BLaER1 (cell line): ENCODE data around the gene ZFYVE9.
"Not testable (repeated sequence)": the region's sequence is repeated elsewhere in the genome, so short reads cannot be mapped to it uniquely, and the experiment has no call there.

Experiments
- H3K27ac ChIP-seq: shearing (Covaris generic); formaldehyde crosslinking; 2 replicates; pipeline ENCODE4 v1.8.1; 2022
- H3K27me3 ChIP-seq: shearing (Covaris generic); formaldehyde crosslinking; 2 replicates; pipeline ENCODE4 v1.8.1; 2022
- H3K36me3 ChIP-seq: shearing (Covaris generic); formaldehyde crosslinking; 2 replicates; pipeline ENCODE4 v1.8.1; 2022
- H3K4me1 ChIP-seq: shearing (Covaris generic); formaldehyde crosslinking; 2 replicates; pipeline ENCODE4 v1.8.1; 2022
- H3K4me2 ChIP-seq: shearing (Covaris generic); formaldehyde crosslinking; 2 replicates; pipeline ENCODE4 v1.8.1; 2022
- H3K4me3 ChIP-seq: shearing (Covaris generic); formaldehyde crosslinking; 2 replicates; pipeline ENCODE4 v1.8.1; 2022
- H3K9ac ChIP-seq: shearing (Covaris generic); formaldehyde crosslinking; 2 replicates; pipeline ENCODE4 v1.8.1; 2022
- H3K9me3 ChIP-seq: shearing (Covaris generic); formaldehyde crosslinking; 2 replicates; pipeline ENCODE4 v1.8.1; 2022
- H4K20me1 ChIP-seq: shearing (Covaris generic); formaldehyde crosslinking; 2 replicates; pipeline ENCODE4 v1.8.1; 2022
- Cebpa-rat ChIP-seq: shearing (Covaris generic); IDR thresholded peaks from 2 replicates; pipeline ENCODE4 v1.8.1; 2022

The ZFYVE9 gene

DNA sequence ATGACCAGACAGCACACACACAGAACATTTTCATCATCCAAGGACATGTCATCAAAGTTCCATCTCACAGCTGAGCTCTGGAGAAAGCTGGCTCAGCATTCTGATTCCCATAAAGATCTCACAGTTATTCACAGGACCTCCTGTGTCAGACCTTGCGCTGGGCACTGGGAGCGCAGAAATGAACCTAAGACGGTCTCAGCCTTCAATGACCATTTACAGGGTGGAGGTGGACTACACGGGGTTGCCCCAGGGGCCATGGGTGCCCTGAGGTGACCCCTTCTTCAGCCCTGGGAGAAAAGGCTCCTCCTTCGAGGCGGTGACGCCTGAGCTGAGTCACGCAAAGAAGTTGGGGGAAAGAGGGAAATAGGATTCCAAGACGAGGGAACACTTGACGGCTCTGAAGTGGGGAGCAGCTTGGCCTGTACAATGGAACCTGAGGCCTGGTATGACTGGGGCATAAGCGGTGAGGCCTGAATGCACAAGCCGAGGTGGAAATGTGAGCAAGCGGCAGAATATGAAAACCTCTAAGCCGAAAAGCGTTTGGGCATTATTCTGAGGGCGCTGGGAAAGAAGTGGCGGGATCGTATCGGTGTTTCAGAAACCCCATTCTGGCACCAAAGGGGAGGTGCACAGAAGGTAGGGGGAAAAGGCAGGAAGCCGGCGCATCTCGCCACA is 223.3 kb downstream of the ZFYVE9 start:
- Histone ChIP-seq H3K4me3 (peak overlapping the region; percentile 91), H3K9me3 (no peaks in the 10 kb centered on the region), H4K20me1 (peaks cover 15% of the 10 kb centered on the region; the same call in 1 of the 2 replicates), H3K4me2 (peak overlapping the region; percentile 93), H3K36me3 (peaks cover 43% of the 10 kb centered on the region), H3K27me3 (peaks cover 4% of the 10 kb centered on the region; the same call in 1 of the 2 replicates), H3K27ac (peak overlapping the region; percentile 89), H3K9ac (peak overlapping the region; percentile 90), H3K4me1 (peaks cover 30% of the 10 kb centered on the region)
- TF ChIP-seq Cebpa-rat: no peak

DNA sequence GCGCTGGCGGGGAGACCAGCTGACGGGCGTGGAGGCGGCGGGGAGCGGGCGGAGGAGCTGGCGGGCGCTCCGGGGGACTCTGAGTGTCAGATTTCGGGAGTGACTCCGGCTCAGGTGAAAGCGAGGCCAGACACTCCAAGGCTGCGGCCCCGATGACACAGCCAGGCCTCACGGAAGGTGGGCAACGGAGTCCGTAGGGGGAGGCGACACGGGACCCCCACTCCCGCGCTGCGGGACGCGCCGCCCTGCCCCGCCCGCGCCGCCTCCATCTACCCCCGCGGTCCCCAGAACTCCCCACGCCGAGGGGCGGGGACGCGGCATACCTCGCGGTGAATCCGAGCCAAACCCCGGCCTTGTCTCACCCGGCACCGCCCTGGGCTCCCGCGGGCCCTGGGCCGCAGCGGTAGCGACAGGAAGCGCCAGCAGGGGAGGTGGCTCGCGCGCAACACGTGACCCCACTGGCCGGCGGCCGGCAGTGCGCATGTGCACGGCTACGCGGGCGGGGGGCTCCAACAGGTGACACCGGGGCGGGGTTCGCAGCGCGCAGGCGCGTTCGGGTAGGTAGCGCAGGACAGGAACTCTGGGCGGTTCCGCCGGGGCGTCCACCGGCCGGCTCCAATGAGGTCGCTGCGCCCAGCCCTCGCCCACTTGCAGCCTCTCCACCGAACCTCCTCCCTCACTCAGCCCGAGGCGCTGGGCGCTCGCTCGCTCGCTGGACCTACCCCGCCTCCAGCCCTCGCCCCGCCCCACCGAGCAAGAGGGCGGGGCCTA is 224.0 kb downstream of the ZFYVE9 start, which contains the start of gene CC2D1B:
Gene CC2D1B, minus strand, starts transcription at position 460 of the 771 bp plus-strand sequence. CDS start 1,585 bp downstream, outside the sequence.
- H3K4me3 ChIP-seq: peak within 1 kb of the TSS; percentile 91
- no peaks in the 10 kb centered on the region for H3K9me3 ChIP-seq
- H3K27ac ChIP-seq: peak within 1 kb of the TSS; percentile 89
- H4K20me1 ChIP-seq: peaks cover 15% of the 10 kb centered on the region; the same call in 1 of the 2 replicates
- peak within 1 kb of the TSS; percentile 90 for H3K9ac ChIP-seq
- peaks cover 36% of the 10 kb centered on the region for H3K36me3 ChIP-seq
- H3K27me3 ChIP-seq: peaks cover 4% of the 10 kb centered on the region; the same call in 1 of the 2 replicates
- H3K4me2 ChIP-seq: peak within 1 kb of the TSS; percentile 93
- TF ChIP-seq Cebpa-rat: no peak
- peaks cover 30% of the 10 kb centered on the region for H3K4me1 ChIP-seq

GRCh38 chr1:52366517-52366827 is 224.6 kb downstream of the ZFYVE9 start:
- H3K27me3 ChIP-seq: peaks cover 4% of the 10 kb centered on the region; the same call in 1 of the 2 replicates
- H4K20me1 ChIP-seq: peaks cover 15% of the 10 kb centered on the region; the same call in 1 of the 2 replicates
- H3K4me2 ChIP-seq: peak overlapping the region; percentile 21
- H3K9me3 ChIP-seq: no peaks in the 10 kb centered on the region
- H3K9ac ChIP-seq: no peak overlapping the region
- peak overlapping the region; percentile 91 for H3K4me3 ChIP-seq
- H3K36me3 ChIP-seq: peaks cover 35% of the 10 kb centered on the region
- peaks cover 30% of the 10 kb centered on the region for H3K4me1 ChIP-seq
- H3K27ac ChIP-seq: peak overlapping the region; percentile 89; the same call in 1 of the 2 replicates
- TF ChIP-seq Cebpa-rat: no peak

- Histone ChIP-seq H3K4me3 (no peak overlapping the region), H3K27ac (no peak overlapping the region)
- TF ChIP-seq Cebpa-rat: no peak
Observed at GRCh38 chr1:52367272-52367671, 225.4 kb downstream of the ZFYVE9 start.

DNA sequence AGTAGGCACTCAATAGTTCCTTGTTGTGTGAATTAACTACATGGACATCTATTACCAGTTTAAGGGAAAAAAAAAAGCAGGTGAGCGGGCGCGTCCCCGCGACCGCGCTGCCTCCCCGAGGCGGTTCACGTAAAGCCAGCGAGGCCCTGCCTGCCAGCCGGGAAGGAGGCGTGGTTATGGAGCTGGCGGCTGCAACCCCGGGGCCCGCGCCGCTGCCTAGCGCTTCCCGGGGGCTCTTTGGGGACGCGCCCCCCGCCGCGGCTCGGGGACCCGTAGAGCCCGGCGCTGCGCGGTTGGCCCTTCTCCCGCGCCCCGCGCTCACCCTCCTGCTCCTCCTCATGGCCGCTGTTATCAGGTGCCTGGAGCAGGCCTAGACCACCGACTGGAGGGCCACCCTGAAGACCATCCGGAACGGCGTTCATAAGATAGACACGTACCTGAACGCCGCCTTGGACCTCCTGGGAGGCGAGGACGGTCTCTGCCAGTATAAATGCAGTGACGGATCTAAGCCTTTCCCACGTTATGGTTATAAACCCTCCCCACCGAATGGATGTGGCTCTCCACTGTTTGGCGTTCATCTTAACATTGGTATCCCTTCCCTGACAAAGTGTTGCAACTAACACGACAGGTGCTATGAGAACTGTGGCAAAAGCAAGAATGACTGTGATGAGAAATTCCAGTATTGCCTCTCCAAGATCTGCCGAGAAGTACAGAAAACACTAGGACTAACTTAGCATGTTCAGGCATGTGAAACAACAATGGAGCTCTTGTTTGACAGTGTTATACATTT is 226.7 kb downstream of the ZFYVE9 start:
- Histone ChIP-seq H4K20me1 (peaks cover 8% of the 10 kb centered on the region; the same call in 1 of the 2 replicates), H3K4me2 (peak overlapping the region; percentile 93), H3K27ac (no peak overlapping the region), H3K4me3 (peak overlapping the region; percentile 65), H3K4me1 (peaks cover 30% of the 10 kb centered on the region), H3K27me3 (peaks cover 4% of the 10 kb centered on the region; the same call in 1 of the 2 replicates), H3K9me3 (no peaks in the 10 kb centered on the region), H3K36me3 (peaks cover 34% of the 10 kb centered on the region), H3K9ac (peak overlapping the region; percentile 67)
- TF ChIP-seq Cebpa-rat: no peak

More at GRCh38 chr1:52367272-52367671, 225.4 kb downstream of the ZFYVE9 start:
- no peaks in the 10 kb centered on the region for H3K9me3 ChIP-seq
- H3K9ac ChIP-seq: no peak overlapping the region
- peaks cover 30% of the 10 kb centered on the region for H3K4me1 ChIP-seq
- peaks cover 4% of the 10 kb centered on the region; the same call in 1 of the 2 replicates for H3K27me3 ChIP-seq
- H3K4me2 ChIP-seq: no peak overlapping the region; the same call in 1 of the 2 replicates
- H4K20me1 ChIP-seq: peaks cover 12% of the 10 kb centered on the region; the same call in 1 of the 2 replicates
- peaks cover 34% of the 10 kb centered on the region for H3K36me3 ChIP-seq

- peaks cover 37% of the 10 kb centered on the region for H3K36me3 ChIP-seq
Observed at GRCh38 chr1:52369851-52370250, 228.0 kb downstream of the ZFYVE9 start.

DNA sequence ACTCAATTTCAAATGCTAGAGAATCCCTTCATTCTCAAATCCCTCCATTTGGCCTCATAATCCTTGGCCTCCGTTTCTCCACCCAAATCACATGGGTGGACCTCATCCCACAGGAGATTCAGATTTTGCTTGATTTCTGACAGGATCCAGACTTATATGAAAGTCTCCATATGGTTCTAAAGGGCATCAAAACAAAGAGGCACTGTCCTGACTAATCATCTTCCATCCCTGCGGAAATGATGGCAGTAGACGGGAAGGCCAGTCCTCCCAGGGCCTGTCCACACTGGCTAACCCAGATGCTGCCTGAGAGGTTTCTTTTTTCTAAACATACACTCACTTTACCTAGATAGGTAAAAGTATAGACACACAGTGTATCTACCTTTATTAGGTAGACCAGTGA is 243.5 kb downstream of the ZFYVE9 start:
- H3K9me3 ChIP-seq: no peaks in the 10 kb centered on the region
- H3K27me3 ChIP-seq: no peaks in the 10 kb centered on the region
- H3K9ac ChIP-seq: 0 out of 2 replicates have a peak overlapping the region, but pooled peaks have one; percentile 33
- peaks cover 100% of the 10 kb centered on the region for H3K36me3 ChIP-seq
- TF ChIP-seq Cebpa-rat: no peak
- no peak overlapping the region for H3K4me3 ChIP-seq
- H3K27ac ChIP-seq: no peak overlapping the region
- no peak overlapping the region for H3K4me2 ChIP-seq
- H4K20me1 ChIP-seq: no peaks in the 10 kb centered on the region; the same call in 1 of the 2 replicates
- no peaks in the 10 kb centered on the region for H3K4me1 ChIP-seq

More at GRCh38 chr1:52369851-52370250, 228.0 kb downstream of the ZFYVE9 start:
- H3K4me2 ChIP-seq, H4K20me1 ChIP-seq, H3K27me3 ChIP-seq, H3K4me3 ChIP-seq, H3K27ac ChIP-seq, H3K9me3 ChIP-seq, H3K9ac ChIP-seq: not testable (repeated sequence)
- peaks cover 21% of the 10 kb centered on the region for H3K4me1 ChIP-seq

- Histone ChIP-seq H3K9me3 (no peaks in the 10 kb centered on the region), H3K27me3 (no peaks in the 10 kb centered on the region), H3K4me1 (no peaks in the 10 kb centered on the region), H3K9ac (0 out of 2 replicates have a peak overlapping the region, but pooled peaks have one; percentile 33), H4K20me1 (no peaks in the 10 kb centered on the region; the same call in 1 of the 2 replicates), H3K27ac (no peak overlapping the region), H3K36me3 (peaks cover 100% of the 10 kb centered on the region), H3K4me3 (no peak overlapping the region), H3K4me2 (no peak overlapping the region)
- TF ChIP-seq Cebpa-rat: no peak
Observed at GRCh38 chr1:52386458-52386857, 244.6 kb downstream of the ZFYVE9 start.

DNA sequence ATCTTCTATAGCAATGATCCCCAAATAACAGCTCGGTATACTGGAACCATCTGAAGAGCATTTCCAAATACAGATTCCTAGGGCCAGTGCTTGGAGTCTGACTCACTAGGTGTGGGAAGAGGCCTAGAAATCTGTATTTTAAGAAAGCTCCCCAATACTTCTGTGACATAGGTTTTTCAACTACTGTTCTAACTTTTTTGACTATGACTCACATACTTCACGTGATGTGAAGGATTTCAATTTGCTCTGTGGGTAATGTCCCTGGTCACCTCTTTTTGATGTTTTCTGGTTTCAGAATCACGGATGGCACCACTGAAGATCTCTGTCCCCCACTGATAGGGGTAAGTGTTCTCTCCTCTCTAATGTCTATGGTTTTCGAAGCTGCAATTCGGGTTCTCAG is 251.3 kb downstream of the ZFYVE9 start:
- no peaks in the 10 kb centered on the region for H3K9me3 ChIP-seq
- no peak overlapping the region for H3K9ac ChIP-seq
- H3K36me3 ChIP-seq: peaks cover 99% of the 10 kb centered on the region
- H3K4me2 ChIP-seq: no peak overlapping the region
- no peaks in the 10 kb centered on the region for H3K4me1 ChIP-seq
- H3K27me3 ChIP-seq: no peaks in the 10 kb centered on the region
- H3K27ac ChIP-seq: no peak overlapping the region
- no peak for TF ChIP-seq Cebpa-rat
- H4K20me1 ChIP-seq: peaks cover 5% of the 10 kb centered on the region; the same call in 1 of the 2 replicates
- no peak overlapping the region for H3K4me3 ChIP-seq
